Adipose tissue (tissue), 3 donors: Measurements from ENCODE around the gene TXN2. TPM values are rescaled to one million over a fixed set of nuclear protein-coding genes. Genes with fewer than 3 reads are reported as not detected.

Experiments used
- H3K27ac ChIP-seq: one replicate; pipeline ENCODE4 v1.5.1; 2013; ENCODE audit warnings: low read depth, low read length
- WGBS, 3 donors: extraction: QIAGEN DNeasy Blood & Tissue Kit; methylation state at CpG; one replicate each; pipeline ENCODE4 v1.1.7; 2013; 5-methylcytosine and 5-hydroxymethylcytosine counted together
- polyA plus RNA-seq, 3 donors: library from polyadenylated mRNA; stranded (reverse); fragments of 200-250 nt; gene quantifications; one replicate each; pipeline ENCODE4 v1.2.3, GENCODE V29; 2013
- donor health status: healthy with polysubstance abuse.
- donor health status: Bipolar disorder and iron deficiency.
- donor health status: healthy.

TXN2 gene
- polyA plus RNA-seq, 3 donors: 59.1 to 125 (median 124) TPM

DNA sequence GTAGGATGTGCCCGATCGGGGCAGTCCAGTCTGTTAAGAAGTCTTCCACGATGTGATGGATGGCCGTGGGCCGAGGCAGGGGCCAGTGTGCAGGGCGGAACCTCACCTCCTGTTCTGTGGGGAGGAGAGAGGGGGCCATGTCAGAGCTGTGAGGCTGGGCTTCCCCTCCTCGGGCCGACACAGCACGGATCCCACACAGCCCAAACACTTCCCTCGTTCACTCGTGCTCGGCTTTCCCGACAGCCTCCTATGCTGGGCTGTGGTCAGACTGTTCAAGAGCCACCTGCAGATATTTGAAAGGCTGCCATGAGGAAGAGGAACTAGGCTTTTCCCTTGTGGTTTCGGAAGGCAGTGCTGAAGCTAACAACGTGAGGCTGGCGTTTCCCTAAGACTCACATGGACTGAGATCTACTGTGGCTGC is 12.3 kb upstream of the TXN2 start:
- WGBS, 3 donors: 44 to 78% (median 47%) methylated on average over 16 of the region's 16 CpGs

DNA sequence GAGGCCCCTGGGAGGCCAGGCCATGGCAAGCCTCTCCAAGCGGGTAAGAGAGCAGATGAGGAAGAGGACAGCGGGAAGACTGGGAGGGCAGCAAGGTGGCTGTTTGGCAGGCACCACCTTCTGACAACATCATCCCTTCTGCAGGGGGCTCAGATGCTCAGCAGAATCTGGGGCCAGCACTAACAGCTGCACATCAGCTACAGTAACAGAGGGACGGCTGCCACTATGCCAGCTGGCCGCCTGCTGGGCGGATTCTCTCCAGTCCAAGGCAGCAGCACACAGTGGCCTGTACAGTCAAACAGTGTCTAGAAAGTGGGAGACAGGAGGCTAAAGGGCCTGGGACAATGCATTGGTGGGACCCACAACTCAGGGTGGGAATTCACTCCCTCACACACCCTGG is 10.7 kb upstream of the TXN2 start:
- H3K27ac ChIP-seq: no peak overlapping the region
- 82 to 91% (median 83%) methylated on average over 5 of the region's 5 CpGs for WGBS, 3 donors

More for the DNA sequence above, 12.3 kb upstream of the TXN2 start:
- no peak overlapping the region for H3K27ac ChIP-seq

DNA sequence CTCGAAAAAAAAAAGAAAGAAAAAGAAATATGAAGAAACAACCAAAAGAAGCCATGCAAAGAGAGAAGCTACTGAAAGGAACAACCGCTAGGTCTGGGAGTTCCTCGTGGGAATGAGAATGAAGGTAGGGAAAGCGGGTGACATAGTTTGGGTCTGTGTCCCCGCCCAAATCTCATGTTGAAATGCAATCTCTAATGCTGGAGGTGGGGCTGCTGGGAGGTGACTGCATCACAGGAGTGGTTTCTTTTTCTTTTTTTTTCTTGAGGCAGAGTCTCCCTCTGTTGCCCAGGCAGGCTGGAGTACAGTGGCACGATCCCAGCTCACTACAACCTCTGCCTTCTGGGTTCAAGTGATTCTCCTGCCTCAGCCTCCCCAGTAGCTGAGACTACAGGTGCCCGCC is 9.7 kb upstream of the TXN2 start:
- WGBS, 3 donors: 92 to 96% (median 92%) methylated on average over 7 of the region's 7 CpGs
- no peak overlapping the region for H3K27ac ChIP-seq

DNA sequence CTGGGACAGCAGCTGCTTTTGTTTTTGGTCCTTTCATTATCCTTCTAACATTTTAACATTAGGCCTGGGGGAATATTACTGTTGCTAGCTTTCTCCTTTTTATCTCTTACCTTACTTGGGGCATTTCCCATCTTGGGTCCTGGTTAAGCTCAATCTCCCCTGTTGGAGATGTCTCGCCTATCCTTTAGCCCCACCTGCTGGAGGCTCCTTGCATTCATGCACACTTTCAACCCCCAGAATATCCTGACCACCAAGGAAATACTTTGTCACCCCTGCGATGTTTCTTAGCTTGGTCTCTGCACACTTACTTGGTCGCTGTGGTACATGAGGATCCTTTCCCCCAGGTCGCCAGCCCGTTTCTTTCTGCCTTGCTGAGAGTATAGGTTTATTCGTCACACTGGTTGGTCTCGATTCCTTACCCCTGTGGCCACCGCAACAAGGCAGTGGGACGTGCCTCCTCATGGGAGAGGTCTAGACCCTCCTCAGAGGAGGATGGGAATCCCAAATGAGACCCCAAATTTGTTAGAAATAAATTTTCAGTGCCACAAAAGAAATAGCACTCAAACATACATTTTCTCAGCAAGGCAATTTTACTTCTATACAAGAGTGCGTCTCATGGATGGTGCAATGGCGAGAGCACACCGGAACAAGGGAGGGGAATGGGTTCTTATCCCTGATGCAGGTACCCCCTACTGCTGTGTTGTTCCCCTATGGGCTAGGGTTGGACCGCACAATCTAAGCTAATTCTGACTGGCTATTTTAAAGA is 5.4 kb upstream of the TXN2 start:
- 86 to 91% (median 88%) methylated on average over 13 of the region's 13 CpGs for WGBS, 3 donors
- H3K27ac ChIP-seq: no peak overlapping the region

DNA sequence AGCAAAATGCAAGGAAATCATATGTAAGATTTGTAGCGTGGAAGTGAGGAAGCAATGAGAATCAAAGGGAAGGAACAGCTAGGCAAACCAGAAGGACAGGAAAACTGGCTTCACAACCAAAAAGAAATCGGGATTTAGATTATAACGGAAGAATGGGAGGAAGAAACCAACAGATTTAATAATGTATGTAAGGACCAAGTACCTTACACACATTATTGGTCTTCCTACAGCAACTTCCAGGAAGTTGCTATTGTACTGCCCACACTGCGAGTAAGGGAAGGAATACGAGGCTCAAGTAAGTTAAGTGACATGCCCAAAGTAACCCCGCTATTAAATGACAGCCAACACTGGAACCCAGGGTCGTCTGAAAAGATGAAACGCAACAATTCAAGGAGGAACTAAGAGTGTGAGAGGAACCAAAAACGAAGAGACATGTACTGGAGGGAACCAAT is 473 bp downstream of the TXN2 start:
- peak overlapping the region; percentile 21 for H3K27ac ChIP-seq
- 8 to 9% (median 8%) methylated on average over 9 of the region's 9 CpGs for WGBS, 3 donors

DNA sequence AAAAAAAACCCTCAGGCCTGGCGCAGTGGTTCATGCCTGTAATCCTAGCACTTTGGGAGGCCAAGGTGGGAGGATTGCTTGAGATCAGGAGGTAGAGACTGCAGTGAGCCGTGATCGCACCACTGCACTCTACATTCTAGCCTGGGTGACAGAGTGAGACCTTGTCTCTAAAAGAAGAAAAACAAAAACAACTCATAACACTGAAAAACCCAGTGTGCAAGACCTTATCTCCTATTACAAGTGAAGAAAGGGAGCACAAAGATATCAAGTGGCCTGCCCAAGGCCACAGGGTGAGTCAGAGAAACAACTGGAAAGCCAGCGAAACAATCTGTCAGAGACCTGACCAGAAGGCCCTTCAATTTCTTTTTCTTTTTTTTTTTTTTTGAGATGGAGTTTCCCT is 2.5 kb downstream of the TXN2 start:
- no peak overlapping the region for H3K27ac ChIP-seq
- 86 to 97% (median 96%) methylated on average over 4 of the region's 4 CpGs for WGBS, 3 donors

DNA sequence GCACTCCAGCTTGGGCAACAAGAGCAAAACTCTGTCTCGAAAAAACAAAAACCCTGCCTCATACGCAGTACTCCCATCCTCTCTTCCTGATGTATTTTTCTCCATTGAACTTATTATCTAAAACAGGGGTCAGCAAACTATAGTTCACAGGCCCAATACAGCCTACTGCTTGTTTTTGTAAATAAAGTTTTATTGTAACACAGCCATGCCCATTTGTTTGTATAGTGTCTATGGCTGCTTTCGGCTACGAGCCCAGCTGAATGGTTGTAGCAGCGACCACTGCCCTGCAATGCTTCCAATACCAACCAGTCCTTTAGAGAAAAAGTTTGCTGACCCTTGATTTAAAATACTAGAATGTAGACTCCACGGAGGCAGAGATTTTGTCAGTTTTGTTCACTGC is 6.1 kb downstream of the TXN2 start:
- H3K27ac ChIP-seq: no peak overlapping the region

DNA sequence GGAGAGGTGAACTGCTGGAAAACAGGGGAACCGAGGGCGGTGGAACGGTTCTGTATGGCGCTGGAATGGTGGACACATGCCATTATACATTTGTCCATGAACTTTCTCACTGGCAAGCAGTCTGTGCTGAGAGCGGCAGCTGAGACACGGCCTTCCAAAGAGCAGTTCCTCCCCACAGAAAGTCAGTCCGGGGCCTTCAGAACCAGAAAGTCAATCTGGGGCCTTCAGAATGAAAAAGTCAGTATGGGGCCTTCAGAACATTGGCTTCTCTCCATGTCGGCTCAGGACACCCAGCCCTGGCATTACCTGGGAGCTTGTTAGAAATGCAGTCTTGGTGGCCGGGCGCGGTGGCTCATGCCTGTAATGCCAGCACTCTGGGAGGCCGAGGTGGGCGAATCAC is 8.8 kb downstream of the TXN2 start:
- 80 to 88% (median 87%) methylated on average over 13 of the region's 13 CpGs for WGBS, 3 donors
- H3K27ac ChIP-seq: no peak overlapping the region

More for the DNA sequence above, 6.1 kb downstream of the TXN2 start:
- 95 to 98% (median 97%) methylated on average over 6 of the region's 6 CpGs for WGBS, 3 donors

DNA sequence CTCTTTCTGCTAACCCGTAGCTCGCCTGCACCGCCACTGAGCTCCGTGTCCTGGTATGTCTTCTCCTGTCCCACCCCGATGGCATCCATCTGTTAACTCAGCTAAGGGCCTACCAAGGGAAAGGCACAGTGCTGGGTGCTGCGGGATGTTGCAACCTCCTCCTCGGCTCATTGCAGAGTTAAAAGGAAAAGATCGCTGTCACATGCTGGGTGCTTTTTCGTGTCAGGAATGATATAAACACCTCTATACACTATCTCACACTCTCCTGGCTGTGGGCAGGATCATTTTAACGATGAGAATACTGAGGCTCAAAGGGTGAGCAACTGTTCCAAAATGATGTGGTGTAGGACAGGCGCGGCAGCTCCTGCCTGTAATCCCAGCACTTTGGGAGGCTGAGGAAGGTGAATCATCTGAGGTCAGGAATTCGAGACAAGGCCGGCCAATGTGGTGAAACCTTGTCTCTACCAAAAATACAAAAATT is 10.1 kb downstream of the TXN2 start:
- no peak overlapping the region for H3K27ac ChIP-seq
- 77 to 90% (median 82%) methylated on average over 14 of the region's 14 CpGs for WGBS, 3 donors

DNA sequence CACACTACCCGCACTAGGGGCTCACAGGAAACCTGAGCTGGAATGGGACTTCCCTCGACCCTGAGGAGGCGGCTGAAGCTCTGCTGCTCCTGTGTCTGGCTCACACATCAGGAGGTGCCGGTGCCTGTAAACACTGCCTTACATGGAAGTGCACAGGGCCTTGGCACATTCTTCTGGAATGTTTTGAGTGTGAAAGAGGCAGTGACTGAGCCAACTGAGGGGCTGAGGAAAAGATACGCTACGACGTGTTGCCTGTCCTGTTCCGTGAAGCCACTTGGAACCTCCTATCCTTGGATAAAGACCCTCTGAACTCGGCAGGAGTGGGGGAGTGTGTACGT is 10.5 kb downstream of the TXN2 start:
- 64 to 79% (median 67%) methylated on average over 10 of the region's 10 CpGs for WGBS, 3 donors
- H3K27ac ChIP-seq: no peak overlapping the region

DNA sequence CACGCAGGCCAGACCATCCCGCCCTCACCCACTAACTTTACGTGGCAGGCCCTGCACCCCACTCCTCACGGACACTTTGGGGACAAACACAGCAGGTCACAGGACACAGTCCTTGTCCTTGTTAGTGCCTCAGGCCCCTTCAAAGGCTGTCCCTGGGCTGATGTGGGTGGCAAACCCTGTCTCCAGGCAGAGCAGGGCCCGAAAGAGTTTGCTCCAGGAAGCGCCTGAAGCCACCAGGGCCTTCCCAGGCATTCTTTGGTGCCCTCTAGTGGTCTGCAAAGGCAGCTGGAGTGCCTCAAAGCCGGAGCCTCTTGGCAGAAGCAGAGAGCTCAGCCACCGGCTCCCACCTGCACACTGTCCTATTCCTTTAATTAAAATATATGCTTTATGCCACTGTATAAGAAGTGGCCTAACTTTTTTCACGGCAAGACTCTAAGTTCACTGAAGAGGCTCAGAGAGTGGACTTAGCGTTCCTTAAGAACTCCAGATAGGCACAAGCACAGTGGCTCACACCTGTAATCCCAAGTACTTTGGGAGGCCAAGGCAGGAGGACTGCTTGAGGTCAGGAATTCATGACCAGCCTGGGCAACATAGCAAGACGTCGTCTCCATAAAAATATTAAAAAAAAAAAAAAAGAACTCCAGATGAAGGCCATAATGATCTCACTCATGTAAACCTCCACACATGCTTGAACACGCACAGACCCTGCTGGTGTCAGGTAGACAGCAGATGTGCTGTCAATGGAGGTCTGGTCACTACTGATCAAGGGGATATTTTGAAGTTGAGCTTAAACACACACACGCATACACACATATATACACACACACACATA is 11.1 kb downstream of the TXN2 start:
- H3K27ac ChIP-seq: no peak overlapping the region
- WGBS, 3 donors: 41 to 45% (median 43%) methylated on average over 14 of the region's 14 CpGs

DNA sequence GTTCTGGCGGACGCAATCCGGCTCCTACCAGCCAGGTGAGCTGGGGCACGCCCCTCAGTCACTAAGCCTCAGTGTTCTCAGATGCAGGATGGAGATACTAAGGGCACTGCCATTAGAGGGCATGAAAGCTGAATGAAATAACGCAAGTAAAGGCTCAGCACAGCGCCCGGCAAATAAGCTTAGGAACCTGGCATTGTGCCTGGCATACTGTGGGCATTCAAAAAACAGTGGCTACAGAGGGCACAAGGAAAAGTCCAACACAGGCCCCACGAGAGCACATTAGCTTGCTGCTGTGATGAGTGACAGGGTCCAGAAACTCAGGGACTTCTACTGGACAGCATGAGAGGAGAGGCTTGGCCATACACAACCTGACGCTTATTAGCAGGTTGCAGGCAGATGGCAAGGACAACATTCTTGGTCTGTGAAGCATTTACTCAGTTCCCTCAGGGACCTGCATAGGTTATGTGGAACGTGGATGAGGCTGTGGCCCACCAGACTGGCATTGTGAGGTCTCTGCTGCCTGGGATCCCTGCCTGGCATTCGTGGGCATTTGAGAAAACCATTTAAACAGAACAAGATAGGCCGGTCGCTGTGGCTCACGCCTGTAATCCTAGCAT is 12.2 kb downstream of the TXN2 start:
- no peak overlapping the region for H3K27ac ChIP-seq
- WGBS, 3 donors: 80 to 90% (median 86%) methylated on average over 14 of the region's 14 CpGs

DNA sequence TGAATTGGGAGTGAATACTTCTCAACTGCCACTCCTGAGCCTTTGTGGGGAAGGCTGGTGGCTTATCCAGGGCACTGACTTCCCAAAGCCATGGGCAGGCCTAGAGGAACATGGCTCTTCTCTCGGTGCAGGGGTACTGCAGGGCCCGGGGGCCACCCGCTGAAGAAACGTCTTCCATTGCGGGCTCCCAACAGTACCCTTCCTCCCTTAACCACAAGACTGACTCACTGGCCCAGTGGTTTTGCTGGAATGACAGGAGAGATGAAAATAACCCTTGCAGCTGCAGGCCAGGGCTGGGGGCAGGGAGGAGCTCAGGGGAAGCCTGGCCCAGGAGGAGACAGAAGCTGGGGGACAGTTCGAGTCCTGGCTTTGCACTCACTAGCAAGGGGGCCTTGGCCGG is 13.5 kb downstream of the TXN2 start:
- WGBS, 3 donors: 44 to 94% (median 57%) methylated on average over 7 of the region's 7 CpGs
- no peak overlapping the region for H3K27ac ChIP-seq

DNA sequence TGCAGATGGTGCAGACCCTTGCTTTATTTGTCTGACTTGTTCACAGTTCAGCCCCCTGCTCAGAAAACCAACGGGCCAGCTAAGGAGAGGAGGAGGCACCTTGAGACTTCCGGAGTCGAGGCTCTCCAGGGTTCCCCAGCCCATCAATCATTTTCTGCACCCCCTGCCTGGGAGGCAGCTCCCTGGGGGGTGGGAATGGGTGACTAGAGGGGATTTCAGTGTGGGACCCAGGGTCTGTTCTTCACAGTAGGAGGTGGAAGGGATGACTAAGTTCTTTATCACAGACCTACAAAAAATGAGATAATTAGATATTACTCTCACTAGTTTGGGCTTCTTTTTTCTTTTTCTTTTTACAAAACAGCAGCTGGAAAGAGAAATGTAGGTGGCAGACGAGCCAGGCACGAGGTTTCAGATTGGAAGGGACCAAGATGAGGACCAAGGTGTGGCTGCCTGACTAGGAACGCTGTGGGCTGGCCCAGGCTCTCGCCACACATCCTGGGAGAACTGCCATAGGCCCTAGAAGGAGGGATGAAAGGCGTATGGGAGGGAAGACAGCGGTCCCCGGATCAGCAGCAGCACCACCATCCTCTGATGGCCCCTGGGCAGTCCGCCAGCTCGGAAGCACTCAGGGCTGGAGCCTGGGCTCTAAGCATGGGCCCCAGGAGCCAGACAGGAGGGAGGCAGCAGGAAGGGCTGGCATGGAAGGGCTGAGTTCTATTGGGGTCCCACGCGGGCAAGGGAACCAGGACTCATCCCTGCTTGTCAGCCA is 14.2 kb downstream of the TXN2 start:
- no peak overlapping the region for H3K27ac ChIP-seq
- 52 to 70% (median 59%) methylated on average over 14 of the region's 14 CpGs for WGBS, 3 donors

DNA sequence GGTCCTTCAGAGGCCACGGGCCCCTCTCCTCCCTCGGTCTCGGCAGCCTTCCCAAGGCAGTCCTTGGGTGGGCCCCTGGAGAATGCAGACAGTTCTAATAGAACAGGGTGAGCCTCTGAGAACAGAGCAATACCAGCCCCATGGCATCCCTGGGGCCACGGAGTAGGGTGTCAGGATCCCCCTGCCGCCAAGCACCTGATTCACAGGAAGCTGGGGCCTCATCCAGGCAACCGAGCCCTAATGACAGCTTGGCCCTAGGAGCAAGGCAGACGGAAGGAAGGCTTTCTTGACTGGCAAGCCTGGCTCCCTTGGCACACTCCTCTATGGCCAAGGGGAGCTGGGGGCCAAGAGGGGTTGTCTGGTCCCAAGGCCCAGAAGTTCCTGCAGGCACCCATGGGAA is 15.2 kb downstream of the TXN2 start:
- H3K27ac ChIP-seq: no peak overlapping the region
- 73 to 81% (median 78%) methylated on average over 7 of the region's 7 CpGs for WGBS, 3 donors

DNA sequence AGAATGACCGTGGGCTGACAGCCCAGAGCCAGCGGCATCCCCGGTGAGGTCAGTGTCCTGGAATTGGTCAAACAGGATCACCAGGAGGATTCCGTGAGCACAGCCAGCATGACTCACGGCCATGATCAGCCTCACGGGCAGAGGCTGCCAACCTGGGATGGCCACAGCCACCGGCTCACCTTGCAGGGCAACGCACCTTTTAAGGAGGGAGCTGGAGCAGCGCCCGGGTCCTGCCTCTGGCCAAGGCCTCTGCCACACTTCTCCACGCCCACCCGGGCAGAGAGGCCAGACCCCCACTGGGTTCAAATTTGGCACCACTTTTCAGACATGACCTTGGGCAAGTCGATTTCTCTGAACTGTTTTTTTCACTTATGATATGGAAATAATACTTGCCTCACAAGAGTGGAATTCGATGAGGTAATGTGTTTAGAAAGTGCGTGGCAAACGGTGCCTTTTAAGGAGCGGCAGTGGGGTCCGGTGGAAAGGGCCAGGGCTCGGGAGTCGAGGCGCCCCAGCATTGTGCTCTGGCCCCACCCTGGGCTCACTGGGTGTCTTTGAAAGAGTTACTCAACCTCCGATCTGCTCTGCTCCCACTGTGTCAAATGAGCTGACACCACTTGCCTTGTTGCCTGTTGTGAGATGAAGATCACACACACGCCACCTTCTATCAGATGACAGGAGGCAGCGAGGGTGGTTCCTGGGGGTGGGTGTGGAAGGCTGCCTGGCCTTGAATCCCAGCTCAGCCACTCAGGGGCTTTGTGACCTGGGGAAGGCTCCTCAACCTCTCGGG is 16.0 kb downstream of the TXN2 start:
- WGBS, 3 donors: 21 to 59% (median 46%) methylated on average over 25 of the region's 25 CpGs
- H3K27ac ChIP-seq: no peak overlapping the region

DNA sequence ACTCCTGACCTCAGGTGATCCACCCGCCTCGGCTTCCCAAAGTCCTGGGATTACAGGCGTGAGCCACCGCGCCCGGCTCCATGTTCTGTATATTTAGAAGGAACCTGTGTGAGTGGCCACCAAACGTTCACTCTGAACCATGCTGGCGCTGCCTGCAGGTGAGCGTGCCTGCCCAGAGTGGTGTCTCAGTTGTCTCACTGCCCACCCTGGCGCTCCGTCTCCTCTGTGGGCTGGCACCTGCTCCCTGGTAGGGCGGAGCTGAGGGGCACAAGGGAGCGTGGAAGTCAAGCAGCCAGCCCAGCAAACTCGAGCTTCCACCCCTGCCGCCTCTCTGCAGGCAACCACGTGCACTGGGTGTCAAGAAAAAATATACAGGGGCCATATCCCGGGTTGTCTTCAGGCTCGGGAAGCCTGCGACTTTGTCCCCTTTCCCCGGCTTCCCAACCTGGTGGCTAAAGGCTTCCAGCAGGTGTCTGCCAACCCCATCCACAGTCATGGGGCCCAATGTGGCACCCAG is 16.7 kb downstream of the TXN2 start:
- WGBS, 3 donors: 56 to 87% (median 81%) methylated on average over 20 of the region's 20 CpGs
- H3K27ac ChIP-seq: no peak overlapping the region
